Neural progenitor cell (in vitro differentiated cells): ENCODE data around the gene DCAF8. TPM values are rescaled to one million over a fixed set of nuclear protein-coding genes. Genes with fewer than 3 reads are reported as not detected.

ENCODE experiments used
- DNase-seq: peaks from one replicate; pipeline ENCODE4 v3.0.0-alpha.2; 2016; ENCODE audit warnings: low spot score
- H2AFZ ChIP-seq: fragments of 200-600 bp; sonication (generic); replicated peaks from 2 replicates; pipeline ENCODE4 v1.6.1; 2016; ENCODE audit warnings: antibody characterized with exemption
- H3F3A ChIP-seq: fragments of 200-600 bp; sonication (generic); 2 replicates; pipeline ENCODE4 v1.6.1; 2016; ENCODE audit warnings: antibody characterized with exemption, low read depth
- H3K27ac ChIP-seq: fragments of 200-600 bp; sonication (generic); 2 replicates; pipeline ENCODE4 v1.5.1; 2016; ENCODE audit warnings: mild to moderate bottlenecking
- H3K27me3 ChIP-seq: fragments of 200-600 bp; sonication (generic); 2 replicates; pipeline ENCODE4 v1.6.1; 2016; ENCODE audit warnings: mild to moderate bottlenecking, moderate library complexity
- H3K36me3 ChIP-seq: fragments of 200-600 bp; sonication (generic); 2 replicates; pipeline ENCODE4 v1.5.1; 2016
- H3K4me1 ChIP-seq: fragments of 200-600 bp; sonication (generic); 2 replicates; pipeline ENCODE4 v1.6.1; 2016; ENCODE audit warnings: mixed run types
- H3K4me2 ChIP-seq: fragments of 200-600 bp; sonication (generic); 2 replicates; pipeline ENCODE4 v1.6.1; 2016
- H3K4me3 ChIP-seq: fragments of 200-600 bp; sonication (generic); 2 replicates; pipeline ENCODE4 v1.5.1; 2016
- H3K79me2 ChIP-seq: fragments of 200-600 bp; sonication (generic); 2 replicates; pipeline ENCODE4 v1.6.1; 2016; ENCODE audit warnings: low read depth
- H3K9ac ChIP-seq: fragments of 200-600 bp; sonication (generic); 2 replicates; pipeline ENCODE4 v1.6.1; 2016
- H3K9me3 ChIP-seq: fragments of 200-600 bp; sonication (generic); 2 replicates; pipeline ENCODE4 v1.5.1; 2016; ENCODE audit warnings: low read depth
- H4K20me1 ChIP-seq: fragments of 200-600 bp; sonication (generic); 2 replicates; pipeline ENCODE4 v1.6.1; 2016; ENCODE audit warnings: low read depth
- H3K27ac Mint-ChIP-seq: 3 replicates; pipeline ENCODE4 v1.8.0; 2021; ENCODE audit warnings: mixed read lengths
- H3K27me3 Mint-ChIP-seq: 2 replicates; pipeline ENCODE4 v1.8.0; 2022; ENCODE audit warnings: low read depth, mild to moderate bottlenecking, inconsistent platforms, moderate library complexity, mixed read lengths; ENCODE audit not compliant: insufficient read depth
- H3K36me3 Mint-ChIP-seq: 3 replicates; pipeline ENCODE4 v1.8.0; 2021; ENCODE audit warnings: mixed read lengths
- H3K4me1 Mint-ChIP-seq: 3 replicates; pipeline ENCODE4 v1.8.0; 2021; ENCODE audit warnings: mixed read lengths
- H3K4me3 Mint-ChIP-seq: 3 replicates; pipeline ENCODE4 v1.8.0; 2021; ENCODE audit warnings: mild to moderate bottlenecking, moderate library complexity, mixed read lengths
- H3K9me3 Mint-ChIP-seq: 3 replicates; pipeline ENCODE4 v1.8.0; 2020; ENCODE audit warnings: mixed read lengths
- EZH2 ChIP-seq: fragments of 200-600 bp; sonication (generic); IDR thresholded peaks from 2 replicates; pipeline ENCODE4 v1.6.1; 2017; ENCODE audit warnings: antibody characterized with exemption, mild to moderate bottlenecking, moderate library complexity
- EZH2phosphoT487 ChIP-seq: fragments of 200-600 bp; sonication (generic); IDR thresholded peaks from 2 replicates; pipeline ENCODE4 v1.6.1; 2017; ENCODE audit warnings: antibody characterized with exemption
- total RNA-seq: library from RNA; depleted of rRNA; stranded (reverse); fragments of >200 nt; gene quantifications from 2 replicates; pipeline ENCODE4 v1.2.3, GENCODE V29; 2015; ENCODE audit warnings: low replicate concordance
- TF ChIP-seq, protein P1 (sequence below): fragments of 200-600 bp; sonication (generic); IDR thresholded peaks from 2 replicates; pipeline ENCODE4 v1.5.1; 2017; ENCODE audit warnings: antibody characterized with exemption, mild to moderate bottlenecking

Gene DCAF8
- total RNA-seq, 1 donor from 2014 or later, result 105 TPM

DNA sequence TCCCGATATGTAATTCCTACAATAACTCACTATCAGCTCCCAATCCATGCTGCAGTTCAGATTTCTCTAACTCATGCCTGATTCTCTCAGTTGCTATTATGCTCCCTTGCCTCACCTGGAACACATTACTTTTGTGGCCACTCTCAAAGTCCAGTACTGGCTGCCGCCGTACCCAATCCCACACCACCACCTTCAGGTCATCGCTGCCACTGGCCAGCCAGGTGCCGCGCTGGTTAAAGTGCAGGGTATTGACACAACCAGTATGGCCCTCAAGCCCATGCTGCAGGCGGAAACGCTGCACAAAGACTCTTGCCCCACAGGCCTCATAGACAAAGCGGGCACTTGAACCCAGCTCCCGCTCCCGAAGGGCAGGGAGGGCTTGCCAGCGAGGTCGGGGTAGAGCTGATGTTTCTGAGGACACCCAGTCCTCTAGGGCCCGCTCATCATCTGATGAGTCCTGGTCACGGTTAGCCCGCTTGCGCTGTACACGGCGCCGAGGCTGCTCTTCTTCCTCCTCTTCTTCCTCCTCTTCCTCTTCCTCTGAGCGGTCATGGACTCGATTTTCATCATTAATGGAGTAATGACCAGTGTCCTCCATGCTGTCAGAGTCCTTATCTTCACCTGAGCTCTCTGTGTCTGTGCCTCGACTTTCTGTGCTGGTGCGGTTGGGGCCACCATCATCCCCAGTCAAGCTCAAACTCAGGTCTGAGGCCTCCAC lies 22.6 kb downstream of the DCAF8 start:
- Histone ChIP-seq H3K4me1 (no peaks in the 10 kb centered on the region), H3K79me2 (peaks cover 23% of the 10 kb centered on the region), H3K36me3 (peaks cover 28% of the 10 kb centered on the region), H3K9me3 (no peaks in the 10 kb centered on the region), H3F3A (peaks cover 3% of the 10 kb centered on the region), H3K9ac (no peak overlapping the region), H2AFZ (no peak overlapping the region), H3K27ac (no peak overlapping the region), H3K27me3 (no peaks in the 10 kb centered on the region), H4K20me1 (peaks cover 29% of the 10 kb centered on the region), H3K4me3 (no peak overlapping the region), H3K4me2 (no peak overlapping the region)
- Mint-ChIP-seq H3K36me3 (peaks cover 28% of the 10 kb centered on the region), H3K9me3 (no peaks in the 10 kb centered on the region), H3K27ac (no peak overlapping the region), H3K4me1 (no peaks in the 10 kb centered on the region), H3K27me3 (no peaks in the 10 kb centered on the region), H3K4me3 (no peak overlapping the region)
- no peak for DNase-seq
- TF ChIP-seq EZH2 (no peak), EZH2phosphoT487 (no peak)
- TF ChIP-seq, protein P1, sequence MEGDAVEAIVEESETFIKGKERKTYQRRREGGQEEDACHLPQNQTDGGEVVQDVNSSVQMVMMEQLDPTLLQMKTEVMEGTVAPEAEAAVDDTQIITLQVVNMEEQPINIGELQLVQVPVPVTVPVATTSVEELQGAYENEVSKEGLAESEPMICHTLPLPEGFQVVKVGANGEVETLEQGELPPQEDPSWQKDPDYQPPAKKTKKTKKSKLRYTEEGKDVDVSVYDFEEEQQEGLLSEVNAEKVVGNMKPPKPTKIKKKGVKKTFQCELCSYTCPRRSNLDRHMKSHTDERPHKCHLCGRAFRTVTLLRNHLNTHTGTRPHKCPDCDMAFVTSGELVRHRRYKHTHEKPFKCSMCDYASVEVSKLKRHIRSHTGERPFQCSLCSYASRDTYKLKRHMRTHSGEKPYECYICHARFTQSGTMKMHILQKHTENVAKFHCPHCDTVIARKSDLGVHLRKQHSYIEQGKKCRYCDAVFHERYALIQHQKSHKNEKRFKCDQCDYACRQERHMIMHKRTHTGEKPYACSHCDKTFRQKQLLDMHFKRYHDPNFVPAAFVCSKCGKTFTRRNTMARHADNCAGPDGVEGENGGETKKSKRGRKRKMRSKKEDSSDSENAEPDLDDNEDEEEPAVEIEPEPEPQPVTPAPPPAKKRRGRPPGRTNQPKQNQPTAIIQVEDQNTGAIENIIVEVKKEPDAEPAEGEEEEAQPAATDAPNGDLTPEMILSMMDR, result no peak

DNA sequence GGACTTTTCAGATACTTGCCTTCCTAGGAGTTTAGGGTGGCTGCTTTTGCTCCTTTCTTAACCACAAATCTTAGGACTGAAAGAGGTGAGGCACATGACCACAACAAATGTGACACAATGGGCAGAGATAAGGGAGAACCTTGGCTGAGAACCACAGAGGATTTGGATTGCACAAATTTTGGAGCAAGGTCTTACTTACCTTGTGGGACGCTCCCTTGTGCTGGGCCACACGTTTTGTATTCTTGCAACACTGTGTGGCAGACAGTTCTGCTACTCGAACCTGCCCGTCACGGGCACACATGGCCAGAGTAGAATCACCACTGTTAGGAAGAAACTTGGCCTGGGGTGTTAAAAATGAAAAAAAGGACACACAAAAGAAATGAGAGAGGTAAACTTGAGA lies 23.9 kb downstream of the DCAF8 start:
- no peak for DNase-seq
- Histone ChIP-seq H3K36me3 (peaks cover 26% of the 10 kb centered on the region), H3K9me3 (no peaks in the 10 kb centered on the region)

DNA sequence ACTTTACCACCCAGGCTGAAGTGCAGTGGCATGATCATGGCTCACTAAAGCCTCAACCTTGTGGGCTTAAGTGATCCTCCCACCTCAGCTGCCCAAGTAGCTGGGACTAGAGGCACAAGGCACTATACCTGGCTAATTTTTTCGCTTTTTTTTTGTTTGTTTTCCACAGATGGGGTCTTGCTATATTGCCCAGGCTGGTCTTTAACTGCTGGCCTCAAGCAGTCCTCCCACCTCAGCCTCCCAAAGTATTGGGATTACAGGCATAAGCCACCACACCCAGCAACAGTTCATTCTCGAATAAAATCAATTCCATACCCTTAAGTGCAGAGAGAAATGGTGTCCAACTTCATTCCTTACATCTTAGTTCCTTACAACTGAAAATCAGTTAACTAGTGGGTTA lies 24.8 kb downstream of the DCAF8 start:
- Mint-ChIP-seq H3K27me3 (no peaks in the 10 kb centered on the region), H3K4me1 (no peaks in the 10 kb centered on the region), H3K4me3 (no peak overlapping the region), H3K9me3 (no peaks in the 10 kb centered on the region), H3K36me3 (peaks cover 31% of the 10 kb centered on the region), H3K27ac (no peak overlapping the region)
- H2AFZ ChIP-seq, result no peak overlapping the region
- no peaks in the 10 kb centered on the region for H3K4me1 ChIP-seq
- DNase-seq, result no peak
- H3K27me3 ChIP-seq, result no peaks in the 10 kb centered on the region
- no peak overlapping the region for H3K9ac ChIP-seq
- peaks cover 3% of the 10 kb centered on the region for H3K79me2 ChIP-seq
- peaks cover 20% of the 10 kb centered on the region for H3K36me3 ChIP-seq
- no peak overlapping the region for H3K27ac ChIP-seq
- no peaks in the 10 kb centered on the region for H3K9me3 ChIP-seq
- no peak overlapping the region for H3K4me3 ChIP-seq
- TF ChIP-seq EZH2, result no peak
- no peak for TF ChIP-seq EZH2phosphoT487
- TF ChIP-seq, protein P1, result no peak
- peaks cover 3% of the 10 kb centered on the region for H3F3A ChIP-seq
- peaks cover 11% of the 10 kb centered on the region for H4K20me1 ChIP-seq
- no peak overlapping the region for H3K4me2 ChIP-seq

More for the DNA sequence above, 23.9 kb downstream of the DCAF8 start:
- Mint-ChIP-seq H3K4me3 (no peak overlapping the region), H3K36me3 (peaks cover 28% of the 10 kb centered on the region), H3K9me3 (no peaks in the 10 kb centered on the region), H3K4me1 (no peaks in the 10 kb centered on the region), H3K27me3 (no peaks in the 10 kb centered on the region), H3K27ac (no peak overlapping the region)
- no peak for TF ChIP-seq EZH2phosphoT487
- TF ChIP-seq EZH2, result no peak
- TF ChIP-seq, protein P1, result no peak
- H3K79me2 ChIP-seq, result peaks cover 11% of the 10 kb centered on the region
- H3K4me3 ChIP-seq, result no peak overlapping the region
- H2AFZ ChIP-seq, result no peak overlapping the region
- no peak overlapping the region for H3K9ac ChIP-seq
- peaks cover 3% of the 10 kb centered on the region for H3F3A ChIP-seq
- no peak overlapping the region for H3K4me2 ChIP-seq
- H3K27ac ChIP-seq, result no peak overlapping the region
- no peaks in the 10 kb centered on the region for H3K4me1 ChIP-seq
- no peaks in the 10 kb centered on the region for H3K27me3 ChIP-seq
- peaks cover 16% of the 10 kb centered on the region for H4K20me1 ChIP-seq
